ENCODE measurements around the gene ZRANB3.
"Not testable (repeated sequence)": the region's sequence is repeated elsewhere in the genome, so short reads cannot be mapped to it uniquely, and the experiment has no call there.

Gene ZRANB3

DNA sequence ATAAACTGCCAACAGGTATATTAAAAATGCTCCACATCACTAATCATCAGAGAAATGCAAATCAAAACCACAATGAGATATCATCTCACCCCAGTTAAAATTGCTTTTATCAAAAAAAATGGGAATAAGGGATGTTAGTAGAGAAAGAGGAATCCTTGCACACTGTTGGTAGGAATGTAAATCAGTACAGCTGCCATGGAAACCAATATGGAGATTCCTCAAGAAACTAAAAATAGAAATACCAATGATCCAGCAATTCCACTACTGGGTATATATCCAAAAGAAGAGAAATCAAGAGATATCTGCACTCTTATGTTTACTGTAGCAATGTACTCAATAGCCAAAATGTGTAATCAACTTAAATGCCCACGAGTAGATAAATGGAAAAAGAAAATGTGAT, 40.6 kb downstream of the ZRANB3 start:
- no peak for DNase-seq (ENCODE audit: low read depth in 1 of 2, low spot score in 1 of 2)

DNA sequence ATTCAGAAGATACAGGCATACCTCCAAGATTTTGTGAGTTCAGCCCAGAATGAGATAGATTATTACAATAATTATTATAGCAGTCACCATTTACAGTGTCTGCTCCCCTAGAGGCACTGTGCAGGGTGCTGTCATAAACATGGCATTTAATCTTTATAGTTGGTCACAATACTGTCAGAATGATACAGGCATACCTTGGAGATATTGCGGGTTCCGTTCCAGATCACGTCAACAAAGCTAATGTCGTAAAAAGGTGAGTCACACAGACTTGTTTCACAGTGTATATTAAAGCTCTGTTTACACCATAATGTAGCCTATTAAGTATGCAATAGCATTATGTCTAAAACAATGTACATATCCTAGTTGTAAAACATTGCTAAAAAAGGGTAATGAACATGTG, 45.6 kb downstream of the ZRANB3 start:
- DNase-seq (ENCODE audit: low read depth in 1 of 2, low spot score in 1 of 2), result no peak

DNA sequence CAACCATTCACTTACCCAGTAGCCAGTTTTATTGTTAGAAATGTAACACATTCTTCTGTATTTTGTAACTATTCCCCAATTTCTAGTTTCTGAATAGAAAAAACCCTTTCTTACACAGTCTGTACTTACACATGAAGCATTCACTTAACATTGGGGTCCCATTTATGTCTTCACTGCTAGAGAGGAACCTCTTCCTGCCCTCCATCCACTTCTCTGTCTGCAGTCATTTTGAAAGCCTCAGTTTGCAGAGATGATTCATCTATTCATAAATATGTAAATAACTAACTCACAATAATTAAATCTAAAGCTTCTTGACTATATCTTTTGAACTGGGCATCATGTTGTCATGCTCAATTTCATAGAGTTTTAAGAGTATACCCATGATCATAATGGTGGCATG, 55.9 kb downstream of the ZRANB3 start:
- DNase-seq (ENCODE audit: low read depth in 1 of 2, low spot score in 1 of 2), result no peak

- no peak for DNase-seq (ENCODE audit: low read depth in 1 of 2, low spot score in 1 of 2)
Observed at GRCh38 chr2:135473567-135473966, 57.5 kb downstream of the ZRANB3 start.

GRCh38 chr2:135471106-135471505, 59.9 kb downstream of the ZRANB3 start:
- no peak for DNase-seq (ENCODE audit: low read depth in 1 of 2, low spot score in 1 of 2)

GRCh38 chr2:135457279-135457678, 73.7 kb downstream of the ZRANB3 start:
- DNase-seq (ENCODE audit: low read depth in 1 of 2, low spot score in 1 of 2), result no peak

DNA sequence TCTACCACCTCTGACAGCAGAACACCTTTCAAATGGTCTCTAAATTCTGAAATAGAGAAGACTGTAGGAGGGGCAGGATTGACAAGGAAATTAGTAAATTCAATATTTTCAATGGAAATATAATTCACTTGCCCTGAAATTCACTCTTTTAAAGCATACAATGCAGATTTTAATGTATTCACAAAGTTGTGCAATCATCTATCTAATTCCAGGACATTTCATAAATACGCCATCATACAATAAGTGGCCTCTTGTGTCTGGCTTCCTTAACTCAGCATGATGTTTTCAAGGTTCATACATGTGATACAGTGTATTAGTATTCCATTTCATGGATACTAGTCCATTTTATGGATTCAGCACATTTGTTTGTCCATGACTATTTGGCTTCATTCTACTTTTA, 74.2 kb downstream of the ZRANB3 start:
- DNase-seq (ENCODE audit: low read depth in 1 of 2, low spot score in 1 of 2), result no peak

DNA sequence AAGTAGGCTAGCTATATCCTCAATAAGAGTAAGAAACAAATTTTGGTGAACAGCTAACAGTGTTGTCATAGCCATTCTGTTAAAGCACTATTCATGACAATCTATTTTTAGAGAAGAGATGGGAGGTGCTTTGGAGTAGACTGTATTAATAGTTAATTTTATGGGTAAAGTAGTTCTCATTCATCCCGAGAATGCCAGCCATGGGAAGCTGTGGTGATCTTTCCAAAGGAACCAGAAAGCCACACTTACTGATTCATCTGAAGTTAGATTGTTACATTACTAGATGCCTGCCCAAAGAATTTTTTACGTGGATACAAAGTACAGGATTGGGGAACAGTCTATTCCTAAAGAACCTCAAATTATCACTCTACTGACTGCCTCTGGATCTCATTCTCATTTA, 74.6 kb downstream of the ZRANB3 start:
- DNase-seq (ENCODE audit: low read depth in 1 of 2, low spot score in 1 of 2), result no peak

DNA sequence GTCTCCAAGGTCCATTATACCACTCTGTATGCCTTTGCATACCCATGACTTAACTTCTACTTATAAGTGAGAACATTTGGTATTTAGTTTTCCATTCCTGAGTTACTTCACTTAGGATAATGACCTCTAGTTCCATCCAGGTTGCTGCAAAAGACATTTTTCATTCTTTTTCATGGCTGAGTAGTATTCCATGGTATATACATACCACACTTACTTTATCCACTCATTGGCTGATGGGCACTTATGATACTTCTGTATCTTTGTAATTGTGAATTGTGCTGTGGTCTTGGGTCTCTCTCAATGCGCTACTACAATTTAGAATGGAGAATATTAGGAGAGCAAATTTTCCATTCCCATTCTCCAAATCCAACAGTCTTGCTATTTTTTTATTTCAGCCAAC, 76.4 kb downstream of the ZRANB3 start:
- no peak for DNase-seq (ENCODE audit: low read depth in 1 of 2, low spot score in 1 of 2)

GRCh38 chr2:135453027-135453426, 78.0 kb downstream of the ZRANB3 start:
- DNase-seq (ENCODE audit: low read depth in 1 of 2, low spot score in 1 of 2), result not testable (repeated sequence)

DNA sequence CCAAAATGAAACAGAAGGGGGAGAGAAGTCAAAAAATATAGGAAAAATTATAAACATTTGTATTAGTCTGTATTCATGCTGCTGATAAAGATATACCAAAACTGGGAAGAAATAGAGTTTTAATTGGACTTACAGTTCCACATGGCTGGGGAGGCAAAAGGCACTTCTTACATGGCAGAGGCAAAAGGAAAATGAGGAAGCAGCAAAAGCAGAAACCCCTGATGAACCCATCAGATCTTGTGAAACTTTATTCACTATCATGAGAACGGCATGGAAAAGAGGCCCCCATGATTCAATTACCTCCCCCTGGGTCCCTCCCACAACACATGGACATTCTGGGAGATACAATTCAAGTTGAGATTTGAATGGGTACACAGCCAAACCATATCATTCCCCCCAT, 79.1 kb downstream of the ZRANB3 start:
- DNase-seq (ENCODE audit: low read depth in 1 of 2, low spot score in 1 of 2), result no peak

DNA sequence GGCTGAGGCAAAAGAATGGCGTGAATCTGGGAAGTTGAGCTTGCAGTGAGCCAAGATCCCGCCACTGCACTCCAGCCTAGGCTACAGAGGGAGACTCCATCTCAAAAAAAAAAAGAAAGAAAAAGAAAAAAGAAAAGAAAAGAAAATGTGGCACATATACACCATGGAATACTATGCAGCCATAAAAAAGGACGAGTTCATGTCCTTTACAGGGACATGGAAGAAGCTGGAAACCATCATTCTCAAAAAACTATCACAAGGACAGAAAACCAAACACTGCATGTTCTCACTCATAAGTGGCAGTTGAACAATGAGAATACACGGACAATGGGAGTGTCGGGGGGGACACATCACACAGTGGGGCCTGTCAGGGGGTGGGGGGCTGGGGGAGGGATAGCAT, 88.0 kb downstream of the ZRANB3 start:
- DNase-seq (ENCODE audit: low read depth in 1 of 2, low spot score in 1 of 2), result not testable (repeated sequence)

DNA sequence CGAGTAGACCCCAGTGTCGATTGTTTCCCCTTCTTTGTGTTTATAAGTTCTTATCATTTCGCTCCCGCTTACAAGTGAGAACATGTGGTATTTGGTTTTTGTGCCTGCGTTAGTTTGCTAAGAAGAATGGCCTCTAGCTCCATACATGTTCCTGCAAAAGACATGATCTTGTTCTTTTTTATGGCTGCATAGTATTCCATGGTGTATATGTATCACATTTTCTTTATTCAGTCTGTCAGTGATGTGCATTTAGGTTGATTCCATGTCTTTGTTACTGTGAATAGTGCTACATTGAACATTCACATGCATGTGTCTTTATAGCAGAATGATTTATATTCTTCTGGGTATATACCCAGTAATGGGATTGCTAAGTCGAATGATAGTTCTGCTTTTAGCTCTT, 95.9 kb downstream of the ZRANB3 start:
- DNase-seq (ENCODE audit: low read depth in 1 of 2, low spot score in 1 of 2), result not testable (repeated sequence)

DNA sequence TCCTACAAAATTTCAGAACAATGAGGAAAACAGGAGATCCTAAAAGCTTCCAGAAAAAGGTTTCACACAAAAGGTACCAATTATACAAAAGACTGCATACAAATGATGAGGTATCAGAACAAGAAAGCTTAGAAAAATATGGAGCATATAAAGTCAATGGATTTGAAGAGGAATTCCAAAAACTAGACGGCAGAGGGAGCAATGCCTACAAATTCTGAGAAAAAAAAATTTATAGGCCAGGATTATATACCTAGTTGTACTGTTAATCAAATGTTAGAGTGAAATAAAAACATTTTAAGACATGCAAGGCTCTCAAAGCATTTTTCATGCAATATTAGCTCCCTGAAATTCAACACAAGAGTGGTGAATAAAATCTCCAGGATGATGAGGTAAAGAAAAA, 106.2 kb downstream of the ZRANB3 start:
- no peak for DNase-seq (ENCODE audit: low read depth in 1 of 2, low spot score in 1 of 2)

- DNase-seq (ENCODE audit: low read depth in 1 of 2, low spot score in 1 of 2), result no peak
Observed at GRCh38 chr2:135422898-135423297, 108.1 kb downstream of the ZRANB3 start.

DNA sequence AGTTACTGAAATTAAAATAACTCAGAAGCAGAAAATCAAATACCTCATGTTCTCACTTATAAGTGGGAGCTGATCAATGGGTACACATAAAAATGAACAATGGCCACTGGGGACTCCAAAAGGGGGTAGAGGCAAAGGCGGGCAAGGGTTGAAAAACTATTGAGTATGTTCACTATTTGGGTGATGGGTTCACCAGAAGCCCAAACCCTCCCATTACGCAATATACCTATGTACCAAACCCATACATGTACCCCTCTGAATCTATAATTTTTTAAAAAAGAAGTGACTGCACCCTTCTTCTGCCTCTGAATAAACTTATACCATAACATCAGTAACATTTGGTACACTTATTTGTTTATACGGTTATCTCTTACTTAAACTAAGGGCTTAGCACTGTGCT, 119.4 kb downstream of the ZRANB3 start:
- no peak for DNase-seq (ENCODE audit: low read depth in 1 of 2, low spot score in 1 of 2)

- DNase-seq (ENCODE audit: low read depth in 1 of 2, low spot score in 1 of 2), result no peak
Observed at GRCh38 chr2:135409436-135409835, 121.6 kb downstream of the ZRANB3 start.

DNA sequence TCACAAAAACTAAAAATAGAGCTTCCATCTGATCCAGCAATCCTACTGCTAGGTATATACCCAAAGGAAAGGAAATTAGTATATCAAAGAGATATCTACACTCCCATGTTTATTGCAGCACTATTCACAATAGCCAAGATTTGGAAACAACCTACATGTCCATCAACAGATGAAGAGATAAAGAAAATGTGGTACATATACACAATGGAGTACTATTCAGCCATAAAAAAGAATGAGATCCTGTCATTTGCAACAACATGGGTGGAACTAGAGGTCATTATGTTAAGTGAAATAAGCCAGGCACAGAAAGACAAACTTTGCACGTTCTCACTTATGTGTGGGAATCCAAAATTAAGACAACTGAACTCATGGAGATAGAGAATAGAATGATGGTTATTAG, 134.8 kb downstream of the ZRANB3 start:
- DNase-seq (ENCODE audit: low read depth in 1 of 2, low spot score in 1 of 2), result not testable (repeated sequence)

- DNase-seq (ENCODE audit: low read depth in 1 of 2, low spot score in 1 of 2), result no peak
Observed at GRCh38 chr2:135386993-135387392, 144.0 kb downstream of the ZRANB3 start.

GRCh38 chr2:135378591-135378990, 152.4 kb downstream of the ZRANB3 start:
- no peak for DNase-seq (ENCODE audit: low read depth in 1 of 2, low spot score in 1 of 2)

DNA sequence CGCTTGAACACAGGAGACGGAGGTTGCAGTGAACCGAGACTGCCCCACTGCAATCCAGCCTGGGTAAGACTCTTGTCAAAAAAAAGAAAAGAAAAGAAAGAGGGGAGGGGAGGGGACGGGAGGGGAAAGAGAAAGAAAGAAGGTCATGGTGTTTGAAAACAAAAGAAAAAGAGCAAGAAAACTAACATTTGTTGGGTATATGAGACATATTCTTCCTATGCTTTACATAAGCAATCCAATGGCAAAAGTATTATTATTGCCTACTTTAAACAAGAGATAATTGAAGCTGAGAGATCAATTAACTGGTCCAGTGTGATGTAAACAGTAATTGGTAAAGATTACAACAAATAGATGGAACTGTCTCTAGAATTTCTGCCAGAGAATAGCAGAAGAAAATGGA, 157.3 kb downstream of the ZRANB3 start:
- no peak for DNase-seq (ENCODE audit: low read depth in 1 of 2, low spot score in 1 of 2)

- DNase-seq (ENCODE audit: low read depth in 1 of 2, low spot score in 1 of 2), result no peak
Observed at GRCh38 chr2:135349941-135350340, 181.1 kb downstream of the ZRANB3 start.

GRCh38 chr2:135348096-135348704, 182.8 kb downstream of the ZRANB3 start:
- DNase-seq (ENCODE audit: low read depth in 1 of 2, low spot score in 1 of 2), result not testable (repeated sequence)

DNA sequence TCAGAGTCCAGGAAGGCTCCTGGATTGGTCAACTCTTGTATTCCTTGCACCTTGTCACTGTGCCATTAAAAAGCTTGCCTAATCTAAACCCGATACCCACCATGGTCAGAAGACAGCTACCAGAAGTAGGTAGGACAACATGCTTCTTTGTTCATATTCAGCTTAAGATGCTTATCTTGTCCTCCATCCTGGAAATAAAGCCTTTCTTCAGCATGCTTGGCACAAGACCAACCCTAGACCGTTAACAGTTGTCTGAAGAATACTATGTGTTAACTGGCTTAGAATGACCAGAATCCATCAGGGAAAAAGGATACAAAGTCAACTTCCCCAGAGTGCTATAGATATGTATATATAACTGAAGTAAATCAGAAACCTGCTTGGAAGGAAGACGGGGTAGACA, 193.9 kb downstream of the ZRANB3 start:
- no peak for DNase-seq (ENCODE audit: low read depth in 1 of 2, low spot score in 1 of 2)
